Measurements from ENCODE around the gene ZNF277. TPM values are rescaled to one million over a fixed set of nuclear protein-coding genes. Genes with fewer than 3 reads are reported as not detected.

ZNF277 gene
- total RNA-seq, 1 experiment from 2014 or later: 12.8 TPM

DNA sequence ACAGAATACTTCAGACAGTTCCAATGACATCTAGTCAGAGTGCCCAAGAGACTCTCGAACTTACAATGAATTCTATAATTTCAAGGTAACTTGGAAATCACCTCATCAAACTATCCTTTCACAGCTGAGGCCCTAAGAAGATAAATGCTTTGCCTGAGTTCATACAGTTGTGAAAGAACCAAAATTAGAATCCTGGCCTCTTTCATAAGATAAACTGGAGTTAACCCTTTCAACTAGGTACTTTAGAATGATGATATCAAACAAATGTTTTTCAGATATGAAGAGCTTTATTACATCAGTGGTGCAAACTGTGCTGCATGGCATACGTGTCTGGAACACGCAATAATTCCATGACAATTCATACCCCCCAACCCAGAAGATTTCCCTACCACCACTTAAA lies 18.2 kb upstream of the ZNF277 start:
- no TSS peak for BruUV-seq (replicated peaks)
- intact Hi-C loops (cut with micrococcal nuclease; ENCODE audit: unreplicated experiment) (no loop called here), in situ Hi-C loops (cut with HindIII; ENCODE audit: low pct_unique_long_range_greater_than_20kb, low sequenced_read_pairs) (no loop called here)
- ChIA-PET POLR2A (no interaction called here), CTCF (no interaction called here)
- Histone ChIP-seq H3K27ac (ENCODE audit: low read length) (no peak overlapping the region), H3K4me3 (ENCODE audit: low read depth in 2 of 2, low read length in 2 of 2) (no peak overlapping the region), H3K36me3 (ENCODE audit: control insufficient read depth, insufficient read depth, low read length) (no peaks in the 10 kb centered on the region), H3K9me3 (ENCODE audit: control insufficient read depth, insufficient read depth, low read depth, low read length) (no peaks in the 10 kb centered on the region), H3K4me1 (ENCODE audit: control insufficient read depth, insufficient read depth, low read length) (no peaks in the 10 kb centered on the region; the same call in 1 of the 2 replicates), H3K27me3 (ENCODE audit: control insufficient read depth, insufficient read depth, low read length) (no peaks in the 10 kb centered on the region)
- TF ChIP-seq, protein P1, sequence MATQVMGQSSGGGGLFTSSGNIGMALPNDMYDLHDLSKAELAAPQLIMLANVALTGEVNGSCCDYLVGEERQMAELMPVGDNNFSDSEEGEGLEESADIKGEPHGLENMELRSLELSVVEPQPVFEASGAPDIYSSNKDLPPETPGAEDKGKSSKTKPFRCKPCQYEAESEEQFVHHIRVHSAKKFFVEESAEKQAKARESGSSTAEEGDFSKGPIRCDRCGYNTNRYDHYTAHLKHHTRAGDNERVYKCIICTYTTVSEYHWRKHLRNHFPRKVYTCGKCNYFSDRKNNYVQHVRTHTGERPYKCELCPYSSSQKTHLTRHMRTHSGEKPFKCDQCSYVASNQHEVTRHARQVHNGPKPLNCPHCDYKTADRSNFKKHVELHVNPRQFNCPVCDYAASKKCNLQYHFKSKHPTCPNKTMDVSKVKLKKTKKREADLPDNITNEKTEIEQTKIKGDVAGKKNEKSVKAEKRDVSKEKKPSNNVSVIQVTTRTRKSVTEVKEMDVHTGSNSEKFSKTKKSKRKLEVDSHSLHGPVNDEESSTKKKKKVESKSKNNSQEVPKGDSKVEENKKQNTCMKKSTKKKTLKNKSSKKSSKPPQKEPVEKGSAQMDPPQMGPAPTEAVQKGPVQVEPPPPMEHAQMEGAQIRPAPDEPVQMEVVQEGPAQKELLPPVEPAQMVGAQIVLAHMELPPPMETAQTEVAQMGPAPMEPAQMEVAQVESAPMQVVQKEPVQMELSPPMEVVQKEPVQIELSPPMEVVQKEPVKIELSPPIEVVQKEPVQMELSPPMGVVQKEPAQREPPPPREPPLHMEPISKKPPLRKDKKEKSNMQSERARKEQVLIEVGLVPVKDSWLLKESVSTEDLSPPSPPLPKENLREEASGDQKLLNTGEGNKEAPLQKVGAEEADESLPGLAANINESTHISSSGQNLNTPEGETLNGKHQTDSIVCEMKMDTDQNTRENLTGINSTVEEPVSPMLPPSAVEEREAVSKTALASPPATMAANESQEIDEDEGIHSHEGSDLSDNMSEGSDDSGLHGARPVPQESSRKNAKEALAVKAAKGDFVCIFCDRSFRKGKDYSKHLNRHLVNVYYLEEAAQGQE (IDR thresholded peaks at IDR 0.05; ENCODE audit: insufficient read depth in 1 of 2, low read depth in 2 of 2, low read length in 1 of 2): no peak
- TF ChIP-seq SIN3A (IDR thresholded peaks at IDR 0.05; ENCODE audit: borderline replicate concordance, insufficient read depth, low read depth, low read length): no peak
- TF ChIP-seq, protein P2, sequence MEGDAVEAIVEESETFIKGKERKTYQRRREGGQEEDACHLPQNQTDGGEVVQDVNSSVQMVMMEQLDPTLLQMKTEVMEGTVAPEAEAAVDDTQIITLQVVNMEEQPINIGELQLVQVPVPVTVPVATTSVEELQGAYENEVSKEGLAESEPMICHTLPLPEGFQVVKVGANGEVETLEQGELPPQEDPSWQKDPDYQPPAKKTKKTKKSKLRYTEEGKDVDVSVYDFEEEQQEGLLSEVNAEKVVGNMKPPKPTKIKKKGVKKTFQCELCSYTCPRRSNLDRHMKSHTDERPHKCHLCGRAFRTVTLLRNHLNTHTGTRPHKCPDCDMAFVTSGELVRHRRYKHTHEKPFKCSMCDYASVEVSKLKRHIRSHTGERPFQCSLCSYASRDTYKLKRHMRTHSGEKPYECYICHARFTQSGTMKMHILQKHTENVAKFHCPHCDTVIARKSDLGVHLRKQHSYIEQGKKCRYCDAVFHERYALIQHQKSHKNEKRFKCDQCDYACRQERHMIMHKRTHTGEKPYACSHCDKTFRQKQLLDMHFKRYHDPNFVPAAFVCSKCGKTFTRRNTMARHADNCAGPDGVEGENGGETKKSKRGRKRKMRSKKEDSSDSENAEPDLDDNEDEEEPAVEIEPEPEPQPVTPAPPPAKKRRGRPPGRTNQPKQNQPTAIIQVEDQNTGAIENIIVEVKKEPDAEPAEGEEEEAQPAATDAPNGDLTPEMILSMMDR (IDR thresholded peaks at IDR 0.05): no peak
- no peak for TF ChIP-seq POLR2AphosphoS5 (IDR thresholded peaks at IDR 0.05; ENCODE audit: low read depth, low read length)
- no peak for TF ChIP-seq TCF7L2 (IDR thresholded peaks at IDR 0.05; ENCODE audit: low read depth, low read length)
- no peak for DNase-seq (ENCODE audit: low read depth, low spot score)
- ATAC-seq: no peak

DNA sequence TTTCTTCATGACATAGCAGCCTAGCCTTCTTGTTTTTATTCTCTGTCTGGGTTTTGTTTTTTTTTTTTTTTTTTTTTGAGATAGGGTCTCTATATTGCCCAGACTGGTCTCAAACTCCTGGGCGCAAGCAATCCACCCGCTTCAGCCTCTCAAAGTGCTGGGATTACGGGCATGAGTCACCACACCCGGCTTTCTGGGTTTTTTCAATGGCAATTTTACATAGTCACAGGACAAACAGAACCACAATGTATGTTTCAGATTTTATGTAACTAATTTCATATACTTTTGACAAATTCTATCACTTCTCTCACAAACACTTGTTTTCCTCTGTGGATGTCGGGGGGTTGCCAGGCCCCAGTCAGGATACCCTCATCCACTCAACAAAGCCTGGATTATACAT lies 16.8 kb upstream of the ZNF277 start:
- Histone ChIP-seq H3K27me3 (ENCODE audit: control insufficient read depth, insufficient read depth, low read length) (no peaks in the 10 kb centered on the region), H3K9me3 (ENCODE audit: control insufficient read depth, insufficient read depth, low read depth, low read length) (no peaks in the 10 kb centered on the region), H3K4me3 (ENCODE audit: low read depth in 2 of 2, low read length in 2 of 2) (no peak overlapping the region), H3K36me3 (ENCODE audit: control insufficient read depth, insufficient read depth, low read length) (no peaks in the 10 kb centered on the region), H3K27ac (ENCODE audit: low read length) (no peak overlapping the region), H3K4me1 (ENCODE audit: control insufficient read depth, insufficient read depth, low read length) (no peaks in the 10 kb centered on the region; the same call in 1 of the 2 replicates)
- DNase-seq (ENCODE audit: low read depth, low spot score) (no peak), ATAC-seq (no peak)
- POLR2A ChIA-PET: no interaction called here
- TF ChIP-seq, protein P1 (IDR thresholded peaks at IDR 0.05; ENCODE audit: insufficient read depth in 1 of 2, low read depth in 2 of 2, low read length in 1 of 2): no peak
- intact Hi-C loops (cut with micrococcal nuclease; ENCODE audit: unreplicated experiment) (no loop called here), in situ Hi-C loops (cut with HindIII; ENCODE audit: low pct_unique_long_range_greater_than_20kb, low sequenced_read_pairs) (no loop called here)
- CTCF ChIA-PET: no interaction called here
- BruUV-seq (replicated peaks): no TSS peak
